ENCODE data around the gene MPL. TPM values are rescaled to one million over a fixed set of nuclear protein-coding genes. Genes with fewer than 3 reads are reported as not detected.

MPL gene
- polyA plus RNA-seq, 1 of the 3 experiments (the other 2 are of a cell fraction), result not detected

DNA sequence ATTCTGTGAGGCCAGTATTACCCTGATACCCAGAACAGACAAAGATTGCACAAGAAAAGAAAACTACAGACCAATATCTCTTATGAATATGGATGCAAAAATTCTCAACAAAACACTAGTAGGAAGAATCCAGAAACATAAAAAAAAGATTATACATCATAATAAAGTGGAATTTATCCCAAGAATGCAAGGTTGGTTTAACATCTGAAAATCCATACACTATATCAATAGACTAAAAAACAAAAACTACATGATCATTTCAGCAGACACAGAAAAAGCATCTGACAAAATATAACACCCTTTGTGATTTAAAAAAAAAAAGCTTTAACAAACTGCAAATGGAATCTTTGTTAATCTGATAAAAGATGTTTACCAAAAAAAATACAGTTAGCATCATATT is 12.2 kb upstream of the MPL start (continued):
- TF ChIP-seq TEAD4 (IDR thresholded peaks at IDR 0.05; ENCODE audit: borderline replicate concordance, insufficient read depth) (no peak), YY1 (IDR thresholded peaks at IDR 0.05; ENCODE audit: low read depth) (no peak)
- TF ChIP-seq, protein P1, sequence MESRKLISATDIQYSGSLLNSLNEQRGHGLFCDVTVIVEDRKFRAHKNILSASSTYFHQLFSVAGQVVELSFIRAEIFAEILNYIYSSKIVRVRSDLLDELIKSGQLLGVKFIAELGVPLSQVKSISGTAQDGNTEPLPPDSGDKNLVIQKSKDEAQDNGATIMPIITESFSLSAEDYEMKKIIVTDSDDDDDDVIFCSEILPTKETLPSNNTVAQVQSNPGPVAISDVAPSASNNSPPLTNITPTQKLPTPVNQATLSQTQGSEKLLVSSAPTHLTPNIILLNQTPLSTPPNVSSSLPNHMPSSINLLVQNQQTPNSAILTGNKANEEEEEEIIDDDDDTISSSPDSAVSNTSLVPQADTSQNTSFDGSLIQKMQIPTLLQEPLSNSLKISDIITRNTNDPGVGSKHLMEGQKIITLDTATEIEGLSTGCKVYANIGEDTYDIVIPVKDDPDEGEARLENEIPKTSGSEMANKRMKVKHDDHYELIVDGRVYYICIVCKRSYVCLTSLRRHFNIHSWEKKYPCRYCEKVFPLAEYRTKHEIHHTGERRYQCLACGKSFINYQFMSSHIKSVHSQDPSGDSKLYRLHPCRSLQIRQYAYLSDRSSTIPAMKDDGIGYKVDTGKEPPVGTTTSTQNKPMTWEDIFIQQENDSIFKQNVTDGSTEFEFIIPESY (IDR thresholded peaks at IDR 0.05; ENCODE audit: borderline replicate concordance, low read depth), result no peak

DNA sequence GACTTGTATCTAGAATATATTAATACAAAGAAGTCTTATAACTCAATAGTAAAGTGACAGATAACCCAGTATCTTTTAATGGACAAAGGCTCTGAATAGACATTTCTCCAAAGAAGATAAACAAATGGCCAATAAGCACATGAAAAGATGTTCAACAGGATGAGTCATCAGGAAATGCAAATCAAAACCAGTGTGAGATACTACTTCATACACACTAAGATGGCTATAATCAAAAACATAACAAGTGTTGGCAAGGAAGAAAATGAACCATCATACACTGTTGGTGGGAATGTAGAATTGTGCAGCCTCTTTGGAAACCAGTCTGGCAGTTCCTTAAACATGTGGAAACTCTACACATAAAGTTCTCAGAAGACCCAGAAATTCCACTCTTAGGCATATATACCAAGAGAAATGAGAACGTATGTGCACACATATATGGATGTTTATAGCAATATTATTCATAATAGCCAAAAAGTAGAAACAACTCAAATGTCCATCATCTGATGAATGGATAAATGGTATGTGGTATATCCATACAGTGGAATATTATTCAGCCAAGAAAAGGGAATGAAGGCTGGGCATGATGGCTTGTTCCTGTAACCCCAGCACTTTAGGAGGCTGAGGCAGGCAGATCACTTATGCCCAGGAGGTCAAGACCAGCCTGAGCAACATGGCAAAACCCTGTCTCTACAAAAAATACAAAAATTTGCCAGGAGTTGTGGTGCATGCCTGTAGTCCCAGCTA is 9.9 kb upstream of the MPL start:
- no peak for DNase-seq
- H3K79me2 ChIP-seq (ENCODE audit: insufficient read depth), result no peaks in the 10 kb centered on the region
- no peaks in the 10 kb centered on the region for H3K9me2 ChIP-seq
- no peaks in the 10 kb centered on the region for H3K9me3 ChIP-seq
- H3K27ac ChIP-seq (ENCODE audit: low read depth in 2 of 2, low read length in 1 of 2), result no peak overlapping the region
- H3K36me3 ChIP-seq (replicated peaks in 1 of 2; ENCODE audit: control insufficient read depth in 1 of 2, insufficient read depth in 2 of 2, low read length in 1 of 2), result no peaks in the 10 kb centered on the region
- no peaks in the 10 kb centered on the region for H4K20me1 ChIP-seq (ENCODE audit: insufficient read depth)
- POLR2A ChIA-PET, result no interaction called here
- H3K27me3 ChIP-seq (ENCODE audit: insufficient read depth), result no peaks in the 10 kb centered on the region
- H3K4me2 ChIP-seq, result no peak overlapping the region
- no peak overlapping the region for H3K4me3 ChIP-seq (ENCODE audit: low read depth in 2 of 2, low read length in 1 of 2)
- CTCF ChIA-PET, result no interaction called here
- TF ChIP-seq JUND (IDR thresholded peaks at IDR 0.05) (no peak), FOSL2 (IDR thresholded peaks at IDR 0.05; ENCODE audit: borderline replicate concordance, low read depth) (no peak), NFIC (IDR thresholded peaks at IDR 0.05; ENCODE audit: borderline replicate concordance) (no peak), YY1 (IDR thresholded peaks at IDR 0.05; ENCODE audit: low read depth) (no peak), NRF1 (IDR thresholded peaks at IDR 0.05; ENCODE audit: low read depth, low read length) (no peak), SIN3A (IDR thresholded peaks at IDR 0.05; ENCODE audit: borderline replicate concordance, low read depth, low read length) (no peak), RFX5 (IDR thresholded peaks at IDR 0.05; ENCODE audit: low read length) (no peak), EZH2phosphoT487 (IDR thresholded peaks at IDR 0.05; ENCODE audit: borderline replicate concordance, low read depth) (no peak), POLR2AphosphoS5 (IDR thresholded peaks at IDR 0.05; ENCODE audit: low read depth, low read length) (no peak), RXRA (IDR thresholded peaks at IDR 0.05; ENCODE audit: borderline replicate concordance, low read depth) (no peak), TCF12 (IDR thresholded peaks at IDR 0.05) (no peak), ELF1 (IDR thresholded peaks at IDR 0.05) (no peak)
- TF ChIP-seq, protein P2, sequence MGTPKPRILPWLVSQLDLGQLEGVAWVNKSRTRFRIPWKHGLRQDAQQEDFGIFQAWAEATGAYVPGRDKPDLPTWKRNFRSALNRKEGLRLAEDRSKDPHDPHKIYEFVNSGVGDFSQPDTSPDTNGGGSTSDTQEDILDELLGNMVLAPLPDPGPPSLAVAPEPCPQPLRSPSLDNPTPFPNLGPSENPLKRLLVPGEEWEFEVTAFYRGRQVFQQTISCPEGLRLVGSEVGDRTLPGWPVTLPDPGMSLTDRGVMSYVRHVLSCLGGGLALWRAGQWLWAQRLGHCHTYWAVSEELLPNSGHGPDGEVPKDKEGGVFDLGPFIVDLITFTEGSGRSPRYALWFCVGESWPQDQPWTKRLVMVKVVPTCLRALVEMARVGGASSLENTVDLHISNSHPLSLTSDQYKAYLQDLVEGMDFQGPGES (IDR thresholded peaks at IDR 0.05; ENCODE audit: low read depth, low read length), result no peak
- 92% methylated on average over 1 of the region's 1 CpG for WGBS (ENCODE audit: low lambda C conversion rate)
- H3K4me1 ChIP-seq (ENCODE audit: control insufficient read depth in 1 of 2, insufficient read depth in 2 of 2, low read depth in 1 of 2, low read length in 1 of 2), result peaks cover 0 to 5% of the 10 kb centered on the region in 2 experiments; a peak in 2 of 4 replicates
- no peak overlapping the region for H2AFZ ChIP-seq (ENCODE audit: low read depth)
- H3K9ac ChIP-seq, result no peak overlapping the region
- no peaks in the 10 kb centered on the region for H3F3A ChIP-seq (replicated peaks; ENCODE audit: insufficient read depth)

Data from SK-N-SH (cell line).